SIG-M5 treated with dmso at 0.1 percent for 504 hours (cell line): ENCODE results near the gene KLF5.

Experiments used
- DNase-seq: peaks from one replicate; lab custom pipeline; 2025; ENCODE audit not compliant: unreplicated experiment; lab: John Stamatoyannopoulos, UW

KLF5 gene

GRCh38 chr13:73059460-73060250 lies 850 bp downstream of the KLF5 start:
- DNase-seq = peak; percentile 30

GRCh38 chr13:73060251-73061160 lies 1.7 kb downstream of the KLF5 start:
- DNase-seq = no peak

DNA sequence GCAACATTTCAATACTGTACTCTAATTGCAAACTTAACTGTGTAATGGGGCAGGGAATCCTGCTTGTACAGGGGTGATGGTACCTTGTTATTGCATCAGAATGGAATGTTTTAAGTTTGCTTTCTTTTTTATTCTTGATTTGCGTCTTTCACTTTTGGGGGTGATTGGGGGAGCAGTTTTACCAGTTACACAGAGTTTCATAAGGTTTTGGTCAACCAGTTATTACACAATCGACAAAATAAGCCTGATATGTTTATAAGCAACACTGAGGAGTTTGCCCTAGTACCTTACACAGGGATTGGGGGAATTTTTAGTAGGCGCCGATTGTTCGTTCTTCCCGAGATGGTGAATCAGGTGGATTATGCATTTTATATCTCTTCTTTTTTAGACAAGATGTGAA lies 2.7 kb downstream of the KLF5 start:
- no peak for DNase-seq

DNA sequence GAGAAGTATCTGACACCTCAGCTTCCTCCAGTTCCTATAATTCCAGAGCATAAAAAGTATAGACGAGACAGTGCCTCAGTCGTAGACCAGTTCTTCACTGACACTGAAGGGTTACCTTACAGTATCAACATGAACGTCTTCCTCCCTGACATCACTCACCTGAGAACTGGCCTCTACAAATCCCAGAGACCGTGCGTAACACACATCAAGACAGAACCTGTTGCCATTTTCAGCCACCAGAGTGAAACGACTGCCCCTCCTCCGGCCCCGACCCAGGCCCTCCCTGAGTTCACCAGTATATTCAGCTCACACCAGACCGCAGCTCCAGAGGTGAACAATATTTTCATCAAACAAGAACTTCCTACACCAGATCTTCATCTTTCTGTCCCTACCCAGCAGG lies 3.1 kb downstream of the KLF5 start:
- DNase-seq = no peak

DNA sequence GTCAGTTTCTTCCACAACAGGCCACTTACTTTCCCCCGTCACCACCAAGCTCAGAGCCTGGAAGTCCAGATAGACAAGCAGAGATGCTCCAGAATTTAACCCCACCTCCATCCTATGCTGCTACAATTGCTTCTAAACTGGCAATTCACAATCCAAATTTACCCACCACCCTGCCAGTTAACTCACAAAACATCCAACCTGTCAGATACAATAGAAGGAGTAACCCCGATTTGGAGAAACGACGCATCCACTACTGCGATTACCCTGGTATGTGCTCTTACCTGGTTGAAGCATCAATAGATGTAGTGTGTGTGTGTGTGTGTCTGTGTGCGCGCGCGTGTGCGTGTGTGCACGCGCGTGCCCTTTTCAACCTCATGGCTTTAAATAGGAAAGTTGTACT lies 3.7 kb downstream of the KLF5 start:
- no peak for DNase-seq

DNA sequence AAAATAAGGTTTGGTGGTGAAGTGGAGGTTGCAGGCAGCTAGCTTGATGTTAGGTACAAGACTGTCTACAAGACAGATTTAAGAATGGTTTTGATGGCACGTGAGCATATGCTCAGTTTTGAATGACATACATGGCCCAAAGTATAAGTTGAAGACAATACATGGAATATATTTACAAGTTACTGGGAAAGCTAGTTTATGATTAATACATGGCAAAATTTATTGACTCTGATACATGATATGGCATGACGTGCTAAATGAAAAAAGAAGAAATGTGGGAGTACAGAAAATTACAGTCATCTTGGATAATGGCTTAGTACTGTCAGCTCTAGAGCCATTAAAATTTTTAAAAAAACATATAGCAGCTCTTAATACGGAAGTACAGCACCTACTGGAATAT lies 4.4 kb downstream of the KLF5 start:
- no peak for DNase-seq

DNA sequence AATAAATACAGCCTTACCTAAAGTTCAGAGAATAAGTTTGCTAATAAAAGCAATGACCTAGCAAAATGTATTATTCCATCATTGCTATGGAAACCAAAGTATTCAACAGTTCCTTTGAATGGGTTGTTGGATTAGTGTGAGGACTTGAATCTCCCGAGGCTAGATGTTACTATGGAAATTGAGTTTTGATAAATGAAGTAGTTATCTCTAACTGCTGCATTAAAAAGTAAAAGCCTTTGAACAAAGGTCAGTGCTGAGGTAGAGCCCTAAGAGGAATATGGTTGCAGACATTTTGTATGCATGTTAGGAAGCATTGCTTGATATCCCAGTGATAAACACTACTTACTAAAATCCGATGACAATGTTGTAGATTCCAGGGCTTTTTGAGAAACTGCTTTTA lies 6.2 kb downstream of the KLF5 start:
- no peak for DNase-seq

GRCh38 chr13:73065665-73066340 lies 7.0 kb downstream of the KLF5 start:
- peak; percentile 25 for DNase-seq

DNA sequence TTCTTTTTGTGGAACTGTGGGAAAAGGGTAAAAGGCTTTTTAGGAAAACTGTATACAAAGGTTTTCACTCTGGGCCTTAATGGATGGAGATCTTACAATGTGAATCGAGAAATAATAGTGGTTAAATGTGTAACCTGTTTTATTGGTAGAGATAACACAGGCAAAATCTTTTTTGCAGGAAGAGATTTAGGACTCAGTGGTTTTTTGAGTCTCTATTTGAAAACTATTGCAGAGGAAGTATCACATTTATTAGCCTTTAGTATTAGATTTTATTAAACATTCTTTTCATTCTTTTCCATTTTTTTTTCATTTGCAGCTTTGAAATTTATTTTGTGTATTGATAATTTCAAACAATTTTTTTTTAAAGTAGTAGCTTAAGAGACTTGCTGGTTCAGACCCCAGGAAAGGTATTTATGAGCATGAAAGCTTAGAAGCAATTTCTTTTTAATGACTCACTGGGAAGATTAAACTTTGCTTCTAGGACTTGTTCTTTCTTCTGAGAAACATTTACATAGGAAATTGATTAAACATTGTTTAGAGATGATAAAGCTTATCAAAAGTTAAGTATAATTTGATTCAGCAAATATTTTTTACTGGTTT lies 10.5 kb downstream of the KLF5 start:
- DNase-seq = no peak

- DNase-seq = no peak
These were observed 11.8 kb downstream of the KLF5 start for GRCh38 chr13:73070451-73071098.

GRCh38 chr13:73072239-73072900 lies 13.6 kb downstream of the KLF5 start:
- no peak for DNase-seq

DNA sequence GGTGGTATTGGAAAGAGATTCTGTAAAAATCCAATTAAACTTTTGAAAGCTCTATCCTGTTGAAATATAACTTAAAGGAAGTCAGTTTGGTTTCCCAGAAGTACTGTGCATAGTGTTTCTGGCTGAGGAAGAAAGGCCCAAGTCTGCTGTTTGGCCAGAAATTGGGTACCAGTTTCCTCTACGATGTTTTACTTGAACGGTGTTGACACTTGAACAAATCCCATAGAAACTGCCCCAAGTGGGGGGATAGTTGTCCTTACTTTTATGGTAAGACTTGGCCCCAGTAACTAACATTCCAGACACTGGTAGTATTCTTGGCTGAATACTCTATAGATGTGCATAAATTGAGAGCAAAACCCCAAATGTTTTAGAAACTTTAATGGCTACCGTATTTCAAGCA lies 14.2 kb downstream of the KLF5 start:
- no peak for DNase-seq

GRCh38 chr13:73074014-73074413 lies 15.2 kb downstream of the KLF5 start:
- no peak for DNase-seq

DNA sequence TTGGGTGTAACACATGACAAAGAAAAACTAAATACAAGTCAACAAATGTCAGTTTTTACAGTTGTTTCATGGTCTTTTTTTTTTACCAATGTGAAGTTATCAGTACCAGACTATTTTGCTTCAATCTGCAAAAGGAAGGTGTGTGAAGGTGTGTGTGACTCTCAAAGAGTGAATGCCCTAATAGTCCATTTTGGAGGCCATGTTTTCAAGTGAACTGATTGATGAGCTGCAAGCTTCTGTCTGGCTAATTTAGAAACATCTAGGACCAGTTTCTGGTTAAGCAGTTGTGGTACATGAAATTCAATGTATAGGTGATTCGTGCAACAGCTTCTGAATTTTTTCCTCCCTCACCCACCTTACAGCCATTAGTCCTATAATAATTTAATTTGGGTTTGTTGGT lies 16.1 kb downstream of the KLF5 start:
- DNase-seq = no peak

DNA sequence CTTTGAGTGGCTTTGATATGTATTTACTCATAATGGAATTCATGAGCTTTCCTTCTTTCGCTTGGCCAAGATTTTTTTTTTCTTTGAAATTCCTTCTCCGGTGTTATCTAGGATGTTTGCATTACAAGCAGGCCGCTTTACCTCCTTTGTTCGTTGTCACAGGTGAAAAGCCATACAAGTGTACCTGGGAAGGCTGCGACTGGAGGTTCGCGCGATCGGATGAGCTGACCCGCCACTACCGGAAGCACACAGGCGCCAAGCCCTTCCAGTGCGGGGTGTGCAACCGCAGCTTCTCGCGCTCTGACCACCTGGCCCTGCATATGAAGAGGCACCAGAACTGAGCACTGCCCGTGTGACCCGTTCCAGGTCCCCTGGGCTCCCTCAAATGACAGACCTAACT lies 16.7 kb downstream of the KLF5 start:
- no peak for DNase-seq

GRCh38 chr13:73075954-73076353 lies 17.1 kb downstream of the KLF5 start:
- DNase-seq = no peak

DNA sequence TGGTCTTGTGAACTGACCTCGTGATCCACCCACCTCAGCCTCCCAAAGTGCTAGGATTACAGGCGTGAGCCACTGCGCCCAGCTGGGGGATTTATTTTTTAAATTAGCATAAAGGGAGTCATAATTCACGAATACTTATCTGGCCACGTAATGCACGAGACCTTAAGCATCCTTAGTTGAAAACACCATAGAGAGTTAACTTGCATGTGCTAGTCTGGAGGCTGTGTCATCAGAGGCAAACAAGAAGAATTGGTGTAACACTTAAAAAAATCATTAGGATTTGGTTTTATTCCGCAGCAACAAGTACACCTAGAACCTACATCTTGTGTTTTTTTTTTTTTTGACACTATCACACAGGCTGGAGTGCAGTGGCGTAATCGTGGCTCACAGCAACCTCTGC lies 19.1 kb downstream of the KLF5 start:
- DNase-seq = no peak

DNA sequence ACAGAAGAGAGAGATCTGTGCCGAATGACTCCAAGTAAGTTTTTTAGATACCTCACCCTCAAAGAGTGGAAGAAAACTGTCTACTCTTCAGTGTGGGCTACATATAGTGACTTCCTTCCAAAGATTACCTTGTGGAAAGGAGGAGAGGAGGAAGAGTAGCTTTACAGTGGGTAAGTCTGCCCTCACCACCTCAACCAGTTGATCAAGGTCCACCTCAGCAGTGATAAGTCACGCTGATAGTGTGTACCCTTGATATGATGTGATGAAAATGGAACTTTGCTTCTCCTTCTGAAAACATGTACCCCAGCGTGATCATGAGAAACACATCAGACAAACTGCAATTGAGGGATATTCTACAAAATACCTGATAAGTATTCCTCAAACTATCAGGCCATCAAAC lies 20.6 kb downstream of the KLF5 start:
- no peak for DNase-seq

DNA sequence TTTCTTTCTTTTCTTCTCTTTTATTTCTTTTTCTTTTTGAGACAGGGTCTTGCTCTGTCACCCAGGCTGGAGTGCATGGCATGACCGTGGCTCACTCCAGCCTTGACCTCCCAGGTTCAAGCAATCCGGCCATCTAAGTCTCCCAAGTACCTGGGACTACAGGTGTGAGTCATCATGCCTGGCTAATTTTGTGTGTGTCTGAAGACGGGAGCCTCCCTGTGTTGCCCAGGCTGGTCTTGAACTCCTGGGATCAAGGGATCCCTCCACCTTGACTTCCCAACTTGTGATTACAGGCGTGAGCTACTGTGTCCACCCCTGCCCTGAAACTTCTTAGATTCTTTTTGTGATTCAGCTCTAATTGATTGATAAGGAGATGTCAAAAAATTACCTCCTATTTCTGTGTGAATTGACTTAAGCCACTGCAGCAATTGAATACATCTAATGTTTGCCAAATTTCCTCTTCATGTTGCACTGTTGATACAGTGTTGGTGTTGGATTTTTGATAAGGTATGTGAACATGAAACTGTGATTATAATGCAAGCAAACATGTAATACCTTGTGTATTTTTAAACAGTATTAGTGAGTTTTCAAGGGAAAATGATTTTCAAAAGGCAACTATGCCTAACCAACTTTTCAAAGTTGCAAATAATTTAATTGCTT lies 22.6 kb downstream of the KLF5 start:
- DNase-seq = no peak

DNA sequence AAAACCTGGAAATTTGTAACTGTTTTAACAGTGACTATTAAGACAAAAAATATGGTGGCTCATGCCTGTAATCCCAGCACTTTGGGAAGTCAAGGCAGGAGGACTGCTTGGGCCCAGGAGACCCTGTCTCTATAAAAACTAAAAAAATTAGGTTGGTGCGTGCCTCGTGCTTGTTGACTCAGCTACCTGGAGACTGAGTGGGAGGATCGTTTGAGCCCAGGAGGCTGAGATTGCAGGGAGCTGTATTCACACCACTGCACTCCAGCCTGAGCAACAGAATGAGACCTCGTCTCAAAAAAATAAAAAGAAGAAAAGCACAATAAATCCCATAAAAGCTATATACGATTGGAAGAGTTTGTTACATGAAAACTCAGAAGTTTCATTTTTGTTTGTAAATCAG lies 23.7 kb downstream of the KLF5 start:
- DNase-seq = no peak
